H54 (cell line): ENCODE results near the gene DSCAML1.

Experiments
- DNase-seq: peaks from one replicate; pipeline ENCODE4 v3.0.0; 2011; ENCODE audit warnings: low spot score, mixed read lengths; ENCODE audit not compliant: insufficient read length
- FAIRE-seq: peaks from 3 replicates; lab custom pipeline; 2011; peaks lifted over from hg19 to GRCh38; lab: Jason Lieb, UNC
- POLR2A ChIP-seq: IDR thresholded peaks from 2 replicates; pipeline ENCODE4 v1.6.1; 2011; ENCODE audit warnings: low read depth, mild to moderate bottlenecking, low read length

DSCAML1 gene

GRCh38 chr11:117713538-117713991, 83.5 kb downstream of the DSCAML1 start:
- no peak for TF ChIP-seq POLR2A
- no peak for FAIRE-seq
- DNase-seq: no peak

DNA sequence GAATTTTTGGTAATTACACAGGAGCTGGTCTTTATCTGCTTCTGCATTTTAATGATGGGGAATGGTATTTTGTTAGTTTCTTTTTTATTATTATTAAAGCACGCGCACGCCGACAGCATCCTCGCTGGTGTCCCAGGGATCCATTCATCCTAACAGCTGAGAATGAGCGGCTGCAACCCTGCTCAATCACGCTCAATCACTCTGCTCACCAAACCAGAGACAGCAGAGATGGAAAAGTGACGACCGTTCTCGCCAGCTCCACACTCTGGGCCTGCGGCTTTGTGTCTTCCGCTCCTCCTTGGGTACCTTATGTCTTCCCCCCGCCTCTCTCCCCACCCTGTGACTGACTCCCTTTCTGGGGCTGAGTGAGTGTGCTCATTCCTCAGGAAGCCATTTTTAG, 84.5 kb downstream of the DSCAML1 start:
- no peak for FAIRE-seq
- TF ChIP-seq POLR2A: no peak
- DNase-seq: no peak

DNA sequence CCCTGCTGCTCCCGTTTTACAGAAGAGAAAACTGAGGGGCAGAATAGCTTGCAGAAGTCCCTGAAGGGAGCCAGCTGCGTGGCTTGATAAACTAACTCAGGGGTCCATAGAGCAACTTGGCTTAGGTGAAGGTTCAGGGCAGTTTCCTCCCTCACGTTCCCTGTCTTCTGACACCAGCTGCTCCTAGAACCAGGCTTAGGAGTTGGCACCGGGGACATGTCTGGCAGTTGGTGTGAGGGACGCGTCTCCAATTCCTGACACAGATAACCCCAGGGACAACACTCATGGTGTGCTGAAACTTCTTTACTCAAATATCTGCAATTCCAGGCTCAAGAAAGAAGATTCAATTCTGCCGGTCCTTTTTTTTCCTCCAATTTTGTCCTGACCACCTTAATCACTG, 85.7 kb downstream of the DSCAML1 start:
- no peak for TF ChIP-seq POLR2A
- DNase-seq: no peak

GRCh38 chr11:117710211-117710610, 86.8 kb downstream of the DSCAML1 start:
- FAIRE-seq: no peak
- DNase-seq: no peak
- TF ChIP-seq POLR2A: no peak

More for the DNA sequence above, 85.7 kb downstream of the DSCAML1 start:
- no peak for FAIRE-seq

GRCh38 chr11:117706322-117706814, 90.6 kb downstream of the DSCAML1 start:
- no peak for FAIRE-seq

DNA sequence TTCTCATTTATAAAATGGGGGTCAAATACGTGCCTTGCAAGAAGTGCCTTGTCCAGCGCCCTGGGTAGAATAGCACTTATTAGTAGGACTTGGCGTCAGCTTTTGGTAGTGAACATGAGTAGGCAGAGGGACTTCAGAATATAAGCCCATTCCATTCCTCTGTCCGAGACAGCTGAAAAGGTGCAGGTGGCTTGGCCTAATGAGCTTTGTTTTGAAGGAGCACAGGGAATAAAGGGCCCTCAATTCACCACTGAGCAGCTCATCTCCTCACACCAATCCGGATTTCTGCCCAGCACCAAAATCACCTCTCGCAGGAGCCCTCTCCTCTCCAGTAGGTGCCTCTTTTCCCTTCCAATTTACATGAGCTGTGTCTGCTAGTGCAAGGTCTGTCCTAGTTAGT, 91.2 kb downstream of the DSCAML1 start:
- no peak for FAIRE-seq
- DNase-seq: no peak
- TF ChIP-seq POLR2A: no peak

More at GRCh38 chr11:117706322-117706814, 90.6 kb downstream of the DSCAML1 start:
- no peak for TF ChIP-seq POLR2A
- no peak for DNase-seq

- TF ChIP-seq POLR2A: no peak
- FAIRE-seq: no peak
- no peak for DNase-seq
Measured at GRCh38 chr11:117704395-117705100, 92.5 kb downstream of the DSCAML1 start.

- FAIRE-seq (no peak), DNase-seq (no peak)
- TF ChIP-seq POLR2A: no peak
Measured at GRCh38 chr11:117702946-117703598, 93.9 kb downstream of the DSCAML1 start.

DNA sequence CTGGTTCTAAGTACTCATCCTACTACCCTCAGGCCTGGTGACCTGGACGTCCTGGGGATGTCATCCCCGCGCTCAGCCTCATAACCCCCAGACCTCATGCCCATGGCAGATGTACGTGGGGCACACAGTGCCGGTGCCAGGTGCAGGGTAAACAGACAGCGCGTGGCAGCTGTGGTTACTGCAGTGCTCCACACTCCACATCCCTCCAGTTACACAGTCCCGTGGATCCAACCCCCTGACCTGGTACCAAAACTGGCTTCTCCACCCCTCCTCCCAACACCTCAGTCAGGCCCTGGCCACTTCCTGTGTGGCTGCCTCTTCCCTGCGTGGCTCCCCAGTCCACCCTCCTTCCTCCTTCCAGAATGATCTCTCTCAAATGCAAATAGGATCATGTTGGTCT, 95.2 kb downstream of the DSCAML1 start:
- FAIRE-seq: no peak
- DNase-seq: no peak
- TF ChIP-seq POLR2A: no peak

DNA sequence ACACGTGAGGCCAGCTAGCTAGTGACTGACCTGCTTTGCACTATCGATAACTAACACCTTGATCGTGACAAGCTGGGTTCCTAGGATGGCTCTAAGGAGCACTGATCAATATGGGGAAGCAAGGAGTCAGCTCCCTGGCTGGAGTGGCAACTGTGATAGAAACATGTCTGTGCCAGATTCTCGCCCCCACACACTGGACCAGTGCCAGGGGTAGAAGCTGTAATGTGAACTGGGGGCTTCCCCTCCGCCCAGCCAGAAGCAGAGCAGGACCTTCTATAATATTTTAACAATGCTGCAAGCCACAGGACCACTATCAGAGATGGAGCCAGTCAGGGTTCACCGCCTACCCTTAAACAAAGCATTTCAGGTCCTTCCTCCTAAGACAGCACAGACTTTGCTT, 96.5 kb downstream of the DSCAML1 start:
- DNase-seq (no peak), FAIRE-seq (no peak)
- TF ChIP-seq POLR2A: no peak

DNA sequence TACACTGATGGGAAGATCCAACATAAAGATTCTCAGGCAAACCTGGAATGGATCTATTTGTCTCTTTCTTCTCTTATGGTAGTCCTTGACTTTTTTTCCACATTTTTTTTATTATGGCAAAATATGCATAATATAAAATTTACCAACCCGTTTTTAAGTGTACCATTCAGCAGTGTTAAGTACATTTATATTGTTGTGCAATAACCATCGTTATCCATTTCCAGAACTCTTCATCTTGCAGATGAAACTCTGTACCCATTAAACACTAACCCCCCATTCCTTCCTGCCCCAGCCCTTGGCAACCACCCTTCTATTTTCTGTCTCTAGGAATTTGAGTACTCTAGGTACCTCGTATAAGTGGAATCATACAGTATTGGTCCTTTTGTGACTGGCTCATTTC, 99.7 kb downstream of the DSCAML1 start:
- no peak for DNase-seq
- no peak for TF ChIP-seq POLR2A
- FAIRE-seq: no peak

DNA sequence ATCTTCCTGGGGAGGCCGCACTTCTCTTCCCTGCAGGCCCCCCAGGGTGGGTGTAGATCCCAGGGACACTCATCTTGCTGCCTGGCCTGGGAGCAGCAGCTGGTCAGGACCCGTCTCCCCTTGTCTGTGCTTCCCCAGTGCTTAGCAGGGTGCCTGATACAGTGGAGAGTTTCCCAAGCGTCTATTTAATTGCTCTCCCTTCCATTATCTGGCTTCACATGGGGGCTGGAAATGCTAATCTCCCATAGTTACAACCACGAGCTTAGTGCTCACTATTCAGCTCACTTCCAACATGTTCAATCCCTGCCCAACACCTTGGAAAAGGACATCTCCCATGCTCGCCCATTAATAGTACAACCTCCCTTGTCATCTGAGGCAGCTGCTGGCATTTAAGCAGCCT, 100.5 kb downstream of the DSCAML1 start:
- TF ChIP-seq POLR2A: no peak
- DNase-seq: no peak
- FAIRE-seq: no peak

GRCh38 chr11:117693344-117693743, 103.7 kb downstream of the DSCAML1 start:
- FAIRE-seq: no peak
- no peak for DNase-seq
- TF ChIP-seq POLR2A: no peak

- TF ChIP-seq POLR2A: no peak
- no peak for FAIRE-seq
- no peak for DNase-seq
Measured at GRCh38 chr11:117691516-117691915, 105.5 kb downstream of the DSCAML1 start.

DNA sequence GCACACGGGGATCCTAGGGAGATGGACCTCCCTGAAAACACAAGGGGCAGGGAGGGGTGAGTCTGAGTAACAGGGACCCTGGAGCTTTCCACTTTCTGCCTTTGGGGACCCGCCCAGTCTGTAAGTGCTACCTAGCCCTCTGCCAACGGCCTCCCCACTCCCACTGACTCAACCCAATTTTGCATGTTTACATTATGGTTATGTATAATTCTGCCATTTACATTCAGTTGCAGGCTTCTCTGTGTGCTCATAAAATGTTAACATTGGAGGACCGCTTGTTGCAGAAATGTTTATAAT, 105.8 kb downstream of the DSCAML1 start:
- TF ChIP-seq POLR2A: no peak
- FAIRE-seq (no peak), DNase-seq (no peak)
